ENCODE measurements around the gene BRD4. TPM values are rescaled to one million over a fixed set of nuclear protein-coding genes. Genes with fewer than 3 reads are reported as not detected.

The BRD4 gene
- total and polyA plus RNA-seq, 8 donors, result 10.6 to 113 (median 20.5) TPM

- intact Hi-C loops (cut with DNase I; ENCODE audit: low total_unique reads), result no loop called here
- H3K9me3 ChIP-seq, result no peaks in the 10 kb centered on the region
- no peak overlapping the region for H3K4me3 ChIP-seq
- H3K4me1 ChIP-seq, result peaks cover 18 to 34% (median 28%) of the 10 kb centered on the region in 4 donors
- no peak for TF ChIP-seq EP300 (IDR thresholded peaks at IDR 0.05)
- no peak for TF ChIP-seq POLR2A (IDR thresholded peaks at IDR 0.05)
- no peak for TF ChIP-seq CTCF (IDR thresholded peaks at IDR 0.05)
- TF ChIP-seq POLR2AphosphoS5 (IDR thresholded peaks at IDR 0.05), result no peak
- H3K36me3 ChIP-seq, result peaks cover 77 to 90% (median 88%) of the 10 kb centered on the region in 4 donors
- WGBS, 5 donors, result 88 to 99% (median 96%) methylated on average over 7 of the region's 7 CpGs
- H3K27me3 ChIP-seq, result no peaks in the 10 kb centered on the region
- H3K27ac ChIP-seq, result no peak overlapping the region
- DNase-seq, result no peak
These were observed 38.8 kb upstream of the BRD4 start for GRCh38 chr19:15371119-15371518.

- no peak overlapping the region for H3K4me3 ChIP-seq
- peaks cover 91 to 100% (median 100%) of the 10 kb centered on the region in 4 donors for H3K36me3 ChIP-seq
- no peaks in the 10 kb centered on the region for H3K9me3 ChIP-seq
- no peak overlapping the region for H3K27ac ChIP-seq
- no peaks in the 10 kb centered on the region for H3K27me3 ChIP-seq
- H3K4me1 ChIP-seq, result peaks cover 5 to 18% (median 13%) of the 10 kb centered on the region in 4 donors
- TF ChIP-seq CTCF (IDR thresholded peaks at IDR 0.05) (no peak), POLR2AphosphoS5 (IDR thresholded peaks at IDR 0.05) (no peak), EP300 (IDR thresholded peaks at IDR 0.05) (no peak)
- 90 to 97% (median 92%) methylated on average over 6 to 9 of the region's 9 CpGs for WGBS, 5 donors
- intact Hi-C loops (cut with DNase I; ENCODE audit: low total_unique reads), result no loop called here
- no peak for DNase-seq
These were observed 37.2 kb upstream of the BRD4 start for GRCh38 chr19:15369594-15369891.

- Histone ChIP-seq H3K27me3 (no peaks in the 10 kb centered on the region), H3K4me3 (no peak overlapping the region), H3K27ac (no peak overlapping the region), H3K4me1 (peaks cover 0 to 13% (median 7%) of the 10 kb centered on the region in 4 donors), H3K9me3 (no peaks in the 10 kb centered on the region), H3K36me3 (peaks cover 88 to 99% (median 99%) of the 10 kb centered on the region in 4 donors)
- no peak for TF ChIP-seq EP300 (IDR thresholded peaks at IDR 0.05)
- no peak for TF ChIP-seq POLR2A (IDR thresholded peaks at IDR 0.05)
- intact Hi-C loops (cut with DNase I; ENCODE audit: low total_unique reads), result no loop called here
- no peak for DNase-seq
- 92 to 95% (median 92%) methylated on average over 34 to 35 of the region's 35 CpGs for WGBS, 5 donors
These were observed 36.7 kb upstream of the BRD4 start for GRCh38 chr19:15368798-15369593.

- TF ChIP-seq CTCF (IDR thresholded peaks at IDR 0.05) (no peak), EP300 (IDR thresholded peaks at IDR 0.05) (no peak), POLR2AphosphoS5 (IDR thresholded peaks at IDR 0.05) (no peak), POLR2A (IDR thresholded peaks at IDR 0.05) (no peak)
- Histone ChIP-seq H3K4me3 (no peak overlapping the region), H3K9me3 (no peaks in the 10 kb centered on the region), H3K27ac (no peak overlapping the region), H3K27me3 (no peaks in the 10 kb centered on the region), H3K36me3 (peaks cover 81 to 98% (median 91%) of the 10 kb centered on the region in 4 donors), H3K4me1 (peaks cover 0 to 4% (median 0%) of the 10 kb centered on the region in 4 donors)
- DNase-seq, result no peak
- intact Hi-C loops (cut with DNase I; ENCODE audit: low total_unique reads), result no loop called here
- WGBS, 5 donors, result 95% methylated on average over 21 to 24 of the region's 24 CpGs
These were observed 35.8 kb upstream of the BRD4 start for GRCh38 chr19:15368051-15368632.

GRCh38 chr19:15367439-15367838 lies 35.1 kb upstream of the BRD4 start:
- Histone ChIP-seq H3K9me3 (no peaks in the 10 kb centered on the region), H3K27ac (no peak overlapping the region), H3K36me3 (peaks cover 74 to 96% (median 86%) of the 10 kb centered on the region in 4 donors)

More at GRCh38 chr19:15367439-15367838, 35.1 kb upstream of the BRD4 start:
- Histone ChIP-seq H3K4me3 (no peak overlapping the region), H3K4me1 (no peaks in the 10 kb centered on the region), H3K27me3 (no peaks in the 10 kb centered on the region)
- no peak for DNase-seq
- no peak for TF ChIP-seq EP300 (IDR thresholded peaks at IDR 0.05)
- no peak for TF ChIP-seq POLR2AphosphoS5 (IDR thresholded peaks at IDR 0.05)
- TF ChIP-seq CTCF (IDR thresholded peaks at IDR 0.05), result no peak
- TF ChIP-seq POLR2A (IDR thresholded peaks at IDR 0.05), result no peak
- intact Hi-C loops (cut with DNase I; ENCODE audit: low total_unique reads), result no loop called here
- WGBS, 5 donors, result 79 to 93% (median 84%) methylated on average over 3 of the region's 3 CpGs

Data from stomach (tissue), 9 donors.